ENCODE measurements around the gene LHX2.

DNA sequence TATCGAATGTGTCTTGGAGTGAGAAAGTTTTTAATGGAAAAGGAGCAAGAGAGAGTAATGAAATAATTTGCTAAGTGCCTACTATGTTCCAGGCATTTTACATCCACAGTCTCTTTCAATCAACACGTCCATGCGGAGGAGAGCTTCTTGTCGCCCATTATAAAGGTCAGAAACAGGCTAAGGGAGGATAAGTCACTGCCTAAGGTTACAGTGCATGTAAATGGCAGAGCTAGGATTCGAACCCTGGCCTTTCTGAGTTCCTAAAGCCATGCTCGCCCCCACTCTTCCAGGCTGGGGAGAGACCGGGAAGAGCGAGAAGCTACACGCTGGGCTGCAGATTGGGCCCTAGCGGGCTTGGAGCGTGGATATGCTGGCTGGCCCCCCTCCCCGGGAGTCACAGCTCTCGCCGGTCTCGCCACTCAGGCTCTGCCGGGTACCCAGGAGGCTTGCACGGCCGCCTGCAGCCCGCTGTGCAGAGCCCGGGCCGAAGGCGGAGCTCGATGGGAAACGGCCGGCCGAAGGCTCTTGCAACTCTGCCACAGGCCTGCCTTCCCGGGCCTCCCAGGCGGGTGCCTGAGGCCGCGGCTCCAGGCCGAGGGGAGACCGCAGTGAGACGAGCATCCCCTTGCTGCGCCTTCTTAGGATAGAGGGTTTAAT is 775 bp upstream of the LHX2 start:
- TF ChIP-seq, protein P1, sequence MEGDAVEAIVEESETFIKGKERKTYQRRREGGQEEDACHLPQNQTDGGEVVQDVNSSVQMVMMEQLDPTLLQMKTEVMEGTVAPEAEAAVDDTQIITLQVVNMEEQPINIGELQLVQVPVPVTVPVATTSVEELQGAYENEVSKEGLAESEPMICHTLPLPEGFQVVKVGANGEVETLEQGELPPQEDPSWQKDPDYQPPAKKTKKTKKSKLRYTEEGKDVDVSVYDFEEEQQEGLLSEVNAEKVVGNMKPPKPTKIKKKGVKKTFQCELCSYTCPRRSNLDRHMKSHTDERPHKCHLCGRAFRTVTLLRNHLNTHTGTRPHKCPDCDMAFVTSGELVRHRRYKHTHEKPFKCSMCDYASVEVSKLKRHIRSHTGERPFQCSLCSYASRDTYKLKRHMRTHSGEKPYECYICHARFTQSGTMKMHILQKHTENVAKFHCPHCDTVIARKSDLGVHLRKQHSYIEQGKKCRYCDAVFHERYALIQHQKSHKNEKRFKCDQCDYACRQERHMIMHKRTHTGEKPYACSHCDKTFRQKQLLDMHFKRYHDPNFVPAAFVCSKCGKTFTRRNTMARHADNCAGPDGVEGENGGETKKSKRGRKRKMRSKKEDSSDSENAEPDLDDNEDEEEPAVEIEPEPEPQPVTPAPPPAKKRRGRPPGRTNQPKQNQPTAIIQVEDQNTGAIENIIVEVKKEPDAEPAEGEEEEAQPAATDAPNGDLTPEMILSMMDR (conservative IDR thresholded peaks at IDR 0.05; ENCODE audit: low read depth, low read length), result no peak
- TF ChIP-seq SMC3 (IDR thresholded peaks at IDR 0.05; ENCODE audit: low read depth, low read length), result no peak
